Measurements from ENCODE around the gene AOPEP.
A peak's percentile ranks its signal among the peaks of the same experiment; 100 is the strongest.

AOPEP gene

GRCh38 chr9:95132366-95133324, 406.1 kb downstream of the AOPEP start (continued):
- TF ChIP-seq TCF7L2 (IDR thresholded peaks at IDR 0.05; ENCODE audit: borderline replicate concordance, low read depth, low read length) = 0 out of 2 replicates have a peak, but pooled peaks have one; percentile 36
- TF ChIP-seq ZNF169 (tag by site-specific recombination; IDR thresholded peaks at IDR 0.05) = no peak
- no peak for TF ChIP-seq ZNF19 (tag by site-specific recombination; IDR thresholded peaks at IDR 0.05; ENCODE audit: low read depth)
- TF ChIP-seq KLF9 (tag by site-specific recombination; IDR thresholded peaks at IDR 0.05; ENCODE audit: low read depth) = no peak
- TF ChIP-seq MEIS1 (CRISPR knock-in tag; IDR thresholded peaks at IDR 0.05; ENCODE audit: borderline replicate concordance) = no peak
- no peak for TF ChIP-seq ZNF488 (tag by site-specific recombination; IDR thresholded peaks at IDR 0.05)
- TF ChIP-seq SP2 (tag by site-specific recombination; IDR thresholded peaks at IDR 0.05) = no peak
- no peak for TF ChIP-seq ZNF561 (tag by site-specific recombination; IDR thresholded peaks at IDR 0.05; ENCODE audit: borderline replicate concordance)
- TF ChIP-seq ZNF2 (tag by site-specific recombination; IDR thresholded peaks at IDR 0.05) = 0 out of 2 replicates have a peak, but pooled peaks have one; percentile 25
- TF ChIP-seq ZNF600 (tag by site-specific recombination; IDR thresholded peaks at IDR 0.05) = no peak
- no peak for TF ChIP-seq ZNF10 (tag by site-specific recombination; IDR thresholded peaks at IDR 0.05)
- TF ChIP-seq ZNF645 (tag by site-specific recombination; IDR thresholded peaks at IDR 0.05) = no peak
- no peak for TF ChIP-seq ZNF654 (tag by site-specific recombination; IDR thresholded peaks at IDR 0.05; ENCODE audit: low read depth)
- no peak for TF ChIP-seq ZNF792 (tag by site-specific recombination; IDR thresholded peaks at IDR 0.05)
- no peak for TF ChIP-seq ZBTB6 (tag by site-specific recombination; IDR thresholded peaks at IDR 0.05)
- no peak for TF ChIP-seq ZNF785 (tag by site-specific recombination; IDR thresholded peaks at IDR 0.05)
- TF ChIP-seq ZNF404 (tag by site-specific recombination; IDR thresholded peaks at IDR 0.05) = no peak
- no peak for TF ChIP-seq ZNF302 (tag by site-specific recombination; IDR thresholded peaks at IDR 0.05; ENCODE audit: low read depth)
- no peak for TF ChIP-seq ZNF184 (tag by site-specific recombination; IDR thresholded peaks at IDR 0.05)
- no peak for TF ChIP-seq ZXDB (tag by site-specific recombination; IDR thresholded peaks at IDR 0.05)
- no peak for TF ChIP-seq IKZF3 (tag by site-specific recombination; IDR thresholded peaks at IDR 0.05)
- TF ChIP-seq ZNF623 (tag by site-specific recombination; IDR thresholded peaks at IDR 0.05) = no peak
- no peak for TF ChIP-seq BCL6B (tag by site-specific recombination; IDR thresholded peaks at IDR 0.05)
- peak; percentile 62 for TF ChIP-seq ZBTB21 (tag by site-specific recombination; IDR thresholded peaks at IDR 0.05)
- TF ChIP-seq ZSCAN4 (tag by site-specific recombination; IDR thresholded peaks at IDR 0.05) = no peak
- TF ChIP-seq EGR2 (tag by site-specific recombination; IDR thresholded peaks at IDR 0.05; ENCODE audit: low read depth) = no peak
- TF ChIP-seq FEZF1 (tag by site-specific recombination; IDR thresholded peaks at IDR 0.05) = no peak
- peak; percentile 41; the same call in 1 of the 2 replicates for TF ChIP-seq ZEB2 (tag by site-specific recombination; IDR thresholded peaks at IDR 0.05)
- no peak for TF ChIP-seq ZNF585B (tag by site-specific recombination; IDR thresholded peaks at IDR 0.05)
- no peak for TF ChIP-seq ZNF324 (tag by site-specific recombination; IDR thresholded peaks at IDR 0.05)
- peak; percentile 79 for TF ChIP-seq ZBTB17 (tag by site-specific recombination; IDR thresholded peaks at IDR 0.05)
- no peak for TF ChIP-seq BCL11B (tag by site-specific recombination; IDR thresholded peaks at IDR 0.05; ENCODE audit: low read depth)

Data from HEK293 (cell line).